Measurements from ENCODE around the gene UCK2. TPM values are rescaled to one million over a fixed set of nuclear protein-coding genes. Genes with fewer than 3 reads are reported as not detected.

The UCK2 gene
- total and polyA plus RNA-seq, 12 donors = 5.4 to 22.7 (median 14.0) TPM

GRCh38 chr1:165834881-165835280, 7.5 kb downstream of the UCK2 start:
- H3K36me3 ChIP-seq (replicated peaks in 1 of 2) = no peaks in the 10 kb centered on the region
- H3K4me3 ChIP-seq = no peak overlapping the region
- peaks cover 0 to 18% of the 10 kb centered on the region in 2 donors for H3K4me1 ChIP-seq (replicated peaks in 1 of 2)
- 93 to 96% (median 95%) methylated on average over 3 of the region's 3 CpGs for WGBS, 4 donors
- H3K27me3 ChIP-seq = no peaks in the 10 kb centered on the region
- intact Hi-C loops (cut with DNase I) = loop anchor here in 1 of 2 donors (10.0 kb wide), 2 partner anchors 50 to 230 kb away; no protein-coding TSS in a partner anchor
- TF ChIP-seq POLR2A (IDR thresholded peaks at IDR 0.05) (no peak), CTCF (IDR thresholded peaks at IDR 0.05) (no peak)
- DNase-seq = no peak
- no peaks in the 10 kb centered on the region for H3K9me3 ChIP-seq (replicated peaks in 1 of 3)
- no peak overlapping the region for H3K27ac ChIP-seq

- H3K27ac ChIP-seq = no peak overlapping the region
- no peak overlapping the region for H3K4me3 ChIP-seq
- no peaks in the 10 kb centered on the region for H3K27me3 ChIP-seq
- TF ChIP-seq CTCF (IDR thresholded peaks at IDR 0.05) = no peak
- no peak for TF ChIP-seq POLR2A (IDR thresholded peaks at IDR 0.05)
- 62 to 67% (median 63%) methylated on average over 6 of the region's 6 CpGs for WGBS, 4 donors
- H3K4me1 ChIP-seq (replicated peaks in 1 of 2) = peaks cover 4 to 22% of the 10 kb centered on the region in 2 donors
- H3K36me3 ChIP-seq (replicated peaks in 1 of 2) = no peaks in the 10 kb centered on the region
- intact Hi-C loops (cut with DNase I) = loop anchor here in 1 of 2 donors (10.0 kb wide), 2 partner anchors 48 to 232 kb away; no protein-coding TSS in a partner anchor
- DNase-seq = no peak
- no peaks in the 10 kb centered on the region for H3K9me3 ChIP-seq (replicated peaks in 1 of 3)
Observed at GRCh38 chr1:165836664-165837482, 9.5 kb downstream of the UCK2 start.

- H3K9me3 ChIP-seq (replicated peaks in 1 of 3) = no peaks in the 10 kb centered on the region
- H3K27ac ChIP-seq = no peak overlapping the region
- H3K36me3 ChIP-seq (replicated peaks in 1 of 2) = no peaks in the 10 kb centered on the region
- DNase-seq = no peak
- 84 to 91% (median 89%) methylated on average over 6 of the region's 6 CpGs for WGBS, 4 donors
- TF ChIP-seq POLR2A (IDR thresholded peaks at IDR 0.05) (no peak), CTCF (IDR thresholded peaks at IDR 0.05) (no peak)
- intact Hi-C loops (cut with DNase I) = loop anchor here in 1 of 2 donors (10.0 kb wide), 2 partner anchors 47 to 233 kb away; no protein-coding TSS in a partner anchor
- peaks cover 4 to 32% of the 10 kb centered on the region in 2 donors for H3K4me1 ChIP-seq (replicated peaks in 1 of 2)
- H3K27me3 ChIP-seq = no peaks in the 10 kb centered on the region
- H3K4me3 ChIP-seq = no peak overlapping the region
Observed at GRCh38 chr1:165837838-165838364, 10.5 kb downstream of the UCK2 start.

- Histone ChIP-seq H3K27me3 (no peaks in the 10 kb centered on the region), H3K27ac (no peak overlapping the region), H3K36me3 (replicated peaks in 1 of 2) (no peaks in the 10 kb centered on the region), H3K4me1 (replicated peaks in 1 of 2) (peaks cover 4 to 27% of the 10 kb centered on the region in 2 donors), H3K9me3 (replicated peaks in 1 of 3) (no peaks in the 10 kb centered on the region), H3K4me3 (no peak overlapping the region)
- intact Hi-C loops (cut with DNase I) = no loop called here
- 61 to 68% (median 63%) methylated on average over 4 of the region's 4 CpGs for WGBS, 4 donors
- no peak for TF ChIP-seq CTCF (IDR thresholded peaks at IDR 0.05)
- no peak for TF ChIP-seq POLR2A (IDR thresholded peaks at IDR 0.05)
- no peak for DNase-seq
Observed at GRCh38 chr1:165840423-165840822, 13.0 kb downstream of the UCK2 start.

Measured in adrenal gland (tissue), 12 donors.